ENCODE data around the gene CTSZ.

CTSZ gene

GRCh38 chr20:58994390-58995159, 12.5 kb downstream of the CTSZ start:
- DNase-seq: peak; percentile 38

- peak; percentile 60 for DNase-seq
Measured at GRCh38 chr20:58993332-58994248, 13.5 kb downstream of the CTSZ start.

GRCh38 chr20:58992911-58993310, 14.1 kb downstream of the CTSZ start:
- no peak for DNase-seq

GRCh38 chr20:58991715-58992114, 15.3 kb downstream of the CTSZ start:
- peak; percentile 36 for DNase-seq

GRCh38 chr20:58990651-58991445, 16.2 kb downstream of the CTSZ start:
- DNase-seq: peak; percentile 34

- peak; percentile 53 for DNase-seq
Measured at GRCh38 chr20:58989196-58989595, 17.9 kb downstream of the CTSZ start.

- DNase-seq: no peak
Measured at GRCh38 chr20:58988565-58988882, 18.5 kb downstream of the CTSZ start.

- DNase-seq: peak; percentile 48
Measured at GRCh38 chr20:58987790-58988564, 19.1 kb downstream of the CTSZ start.

GRCh38 chr20:58986968-58987517, 20.0 kb downstream of the CTSZ start:
- no peak for DNase-seq

- DNase-seq: peak; percentile 8
Measured at GRCh38 chr20:58986286-58986967, 20.6 kb downstream of the CTSZ start.

GRCh38 chr20:58985656-58986055, 21.4 kb downstream of the CTSZ start:
- DNase-seq: no peak

- DNase-seq: peak; percentile 30
Measured at GRCh38 chr20:58984691-58985090, 22.4 kb downstream of the CTSZ start.

- DNase-seq: peak; percentile 48
Measured at GRCh38 chr20:58983115-58983468, 24.0 kb downstream of the CTSZ start.

- DNase-seq: peak; percentile 38
Measured at GRCh38 chr20:58982406-58983114, 24.5 kb downstream of the CTSZ start.

- no peak for DNase-seq
Measured at GRCh38 chr20:58981628-58982364, 25.3 kb downstream of the CTSZ start.

- peak; percentile 96 for DNase-seq
Measured at GRCh38 chr20:58980711-58981627, 26.1 kb downstream of the CTSZ start, which contains the start of gene NELFCD. Gene NELFCD (plus strand): TSS chr20:58981256. CDS start chr20:58981310, 54 bp downstream.

- no peak for DNase-seq
Measured at GRCh38 chr20:58978351-58979190, 28.5 kb downstream of the CTSZ start.

All from activated effector memory CD4-positive, alpha-beta T cell treated with anti-CD3 and anti-CD28 coated beads, Interleukin-2, amount 50 U/mL, for 16 hours (primary cell).